ENCODE measurements around the gene ST6GAL2.

The ST6GAL2 gene

GRCh38 chr2:106789185-106789584 lies 96.8 kb downstream of the ST6GAL2 start:
- H3K36me3 ChIP-seq (ENCODE audit: control insufficient read depth in 2 of 2, insufficient read depth in 2 of 2, low read length in 2 of 2) = no peaks in the 10 kb centered on the region
- H3K9me3 ChIP-seq (ENCODE audit: control insufficient read depth in 2 of 2, low read length in 2 of 2) = peaks cover 0 to 4% of the 10 kb centered on the region in 2 donors
- no peak overlapping the region for H3K9ac ChIP-seq (ENCODE audit: low read length in 2 of 2)

GRCh38 chr2:106782681-106783080 lies 103.3 kb downstream of the ST6GAL2 start:
- no peak overlapping the region for H3K9ac ChIP-seq (ENCODE audit: low read length in 2 of 2)
- no peaks in the 10 kb centered on the region for H3K27me3 ChIP-seq (ENCODE audit: control insufficient read depth in 1 of 2, insufficient read depth in 2 of 2, low read length in 2 of 2)
- H3K4me3 ChIP-seq (ENCODE audit: low read length in 2 of 2) = no peak overlapping the region
- no peaks in the 10 kb centered on the region for H3K36me3 ChIP-seq (ENCODE audit: control insufficient read depth in 2 of 2, insufficient read depth in 2 of 2, low read length in 2 of 2)
- H3K27ac ChIP-seq (ENCODE audit: low read length) = no peak overlapping the region
- no peaks in the 10 kb centered on the region for H3K4me1 ChIP-seq (ENCODE audit: control insufficient read depth, insufficient read depth, low read length)
- no peaks in the 10 kb centered on the region for H3K9me3 ChIP-seq (ENCODE audit: control insufficient read depth in 2 of 2, low read length in 2 of 2)

More at GRCh38 chr2:106789185-106789584, 96.8 kb downstream of the ST6GAL2 start:
- no peak overlapping the region for H3K27ac ChIP-seq (ENCODE audit: low read length)
- H3K4me1 ChIP-seq (ENCODE audit: control insufficient read depth, insufficient read depth, low read length) = no peaks in the 10 kb centered on the region
- H3K27me3 ChIP-seq (ENCODE audit: control insufficient read depth in 1 of 2, insufficient read depth in 2 of 2, low read length in 2 of 2) = no peaks in the 10 kb centered on the region
- H3K4me3 ChIP-seq (ENCODE audit: low read length in 2 of 2) = no peak overlapping the region

GRCh38 chr2:106781196-106781595 lies 104.8 kb downstream of the ST6GAL2 start:
- Histone ChIP-seq H3K27me3 (ENCODE audit: control insufficient read depth in 1 of 2, insufficient read depth in 2 of 2, low read length in 2 of 2) (no peaks in the 10 kb centered on the region), H3K36me3 (ENCODE audit: control insufficient read depth in 2 of 2, insufficient read depth in 2 of 2, low read length in 2 of 2) (no peaks in the 10 kb centered on the region), H3K9ac (ENCODE audit: low read length in 2 of 2) (no peak overlapping the region)

GRCh38 chr2:106771811-106772210 lies 114.2 kb downstream of the ST6GAL2 start:
- Histone ChIP-seq H3K27ac (ENCODE audit: low read length) (no peak overlapping the region), H3K4me1 (ENCODE audit: control insufficient read depth, insufficient read depth, low read length) (no peaks in the 10 kb centered on the region), H3K4me3 (ENCODE audit: low read length in 2 of 2) (no peak overlapping the region), H3K27me3 (ENCODE audit: control insufficient read depth in 1 of 2, insufficient read depth in 2 of 2, low read length in 2 of 2) (peaks cover 0 to 2% of the 10 kb centered on the region in 2 donors), H3K9me3 (ENCODE audit: control insufficient read depth in 2 of 2, low read length in 2 of 2) (no peaks in the 10 kb centered on the region), H3K9ac (ENCODE audit: low read length in 2 of 2) (no peak overlapping the region), H3K36me3 (ENCODE audit: control insufficient read depth in 2 of 2, insufficient read depth in 2 of 2, low read length in 2 of 2) (no peaks in the 10 kb centered on the region)

More at GRCh38 chr2:106781196-106781595, 104.8 kb downstream of the ST6GAL2 start:
- no peak overlapping the region for H3K27ac ChIP-seq (ENCODE audit: low read length)
- no peaks in the 10 kb centered on the region for H3K9me3 ChIP-seq (ENCODE audit: control insufficient read depth in 2 of 2, low read length in 2 of 2)
- no peak overlapping the region for H3K4me3 ChIP-seq (ENCODE audit: low read length in 2 of 2)
- no peaks in the 10 kb centered on the region for H3K4me1 ChIP-seq (ENCODE audit: control insufficient read depth, insufficient read depth, low read length)

GRCh38 chr2:106770986-106771385 lies 115.0 kb downstream of the ST6GAL2 start:
- Histone ChIP-seq H3K36me3 (ENCODE audit: control insufficient read depth in 2 of 2, insufficient read depth in 2 of 2, low read length in 2 of 2) (no peaks in the 10 kb centered on the region), H3K9ac (ENCODE audit: low read length in 2 of 2) (no peak overlapping the region), H3K4me1 (ENCODE audit: control insufficient read depth, insufficient read depth, low read length) (no peaks in the 10 kb centered on the region), H3K9me3 (ENCODE audit: control insufficient read depth in 2 of 2, low read length in 2 of 2) (no peaks in the 10 kb centered on the region), H3K27me3 (ENCODE audit: control insufficient read depth in 1 of 2, insufficient read depth in 2 of 2, low read length in 2 of 2) (peaks cover 0 to 2% of the 10 kb centered on the region in 2 donors), H3K27ac (ENCODE audit: low read length) (no peak overlapping the region), H3K4me3 (ENCODE audit: low read length in 2 of 2) (no peak overlapping the region)

- Histone ChIP-seq H3K36me3 (ENCODE audit: control insufficient read depth in 2 of 2, insufficient read depth in 2 of 2, low read length in 2 of 2) (no peaks in the 10 kb centered on the region), H3K4me3 (ENCODE audit: low read length in 2 of 2) (no peak overlapping the region), H3K9me3 (ENCODE audit: control insufficient read depth in 2 of 2, low read length in 2 of 2) (peaks cover 0 to 3% of the 10 kb centered on the region in 2 donors), H3K27me3 (ENCODE audit: control insufficient read depth in 1 of 2, insufficient read depth in 2 of 2, low read length in 2 of 2) (no peaks in the 10 kb centered on the region), H3K9ac (ENCODE audit: low read length in 2 of 2) (no peak overlapping the region), H3K4me1 (ENCODE audit: control insufficient read depth, insufficient read depth, low read length) (no peaks in the 10 kb centered on the region), H3K27ac (ENCODE audit: low read length) (no peak overlapping the region)
These were observed 121.4 kb downstream of the ST6GAL2 start for GRCh38 chr2:106764614-106765013.

- Histone ChIP-seq H3K36me3 (ENCODE audit: control insufficient read depth in 2 of 2, insufficient read depth in 2 of 2, low read length in 2 of 2) (no peaks in the 10 kb centered on the region), H3K4me1 (ENCODE audit: control insufficient read depth, insufficient read depth, low read length) (peaks cover 6% of the 10 kb centered on the region), H3K9me3 (ENCODE audit: control insufficient read depth in 2 of 2, low read length in 2 of 2) (no peaks in the 10 kb centered on the region), H3K27ac (ENCODE audit: low read length) (no peak overlapping the region), H3K9ac (ENCODE audit: low read length in 2 of 2) (no peak overlapping the region), H3K27me3 (ENCODE audit: control insufficient read depth in 1 of 2, insufficient read depth in 2 of 2, low read length in 2 of 2) (no peaks in the 10 kb centered on the region), H3K4me3 (ENCODE audit: low read length in 2 of 2) (no peak overlapping the region)
These were observed 126.0 kb downstream of the ST6GAL2 start for GRCh38 chr2:106759966-106760365.

- Histone ChIP-seq H3K9ac (ENCODE audit: low read length in 2 of 2) (no peak overlapping the region), H3K27me3 (ENCODE audit: control insufficient read depth in 1 of 2, insufficient read depth in 2 of 2, low read length in 2 of 2) (no peaks in the 10 kb centered on the region), H3K27ac (ENCODE audit: low read length) (no peak overlapping the region), H3K9me3 (ENCODE audit: control insufficient read depth in 2 of 2, low read length in 2 of 2) (no peaks in the 10 kb centered on the region), H3K36me3 (ENCODE audit: control insufficient read depth in 2 of 2, insufficient read depth in 2 of 2, low read length in 2 of 2) (no peaks in the 10 kb centered on the region), H3K4me1 (ENCODE audit: control insufficient read depth, insufficient read depth, low read length) (peaks cover 6% of the 10 kb centered on the region), H3K4me3 (ENCODE audit: low read length in 2 of 2) (peak overlapping the region in 1 of 2 donors; percentile 22)
These were observed 127.0 kb downstream of the ST6GAL2 start for GRCh38 chr2:106758901-106759497.
